GM20431 (cell line): ENCODE measurements around the gene GFRA1.
"Not testable (repeated sequence)": the region's sequence is repeated elsewhere in the genome, so short reads cannot be mapped to it uniquely, and the experiment has no call there.

Experiments used
- in situ Hi-C: fragments of 300-500 bp; cut with MseI, MboI; formaldehyde crosslinking; loops from one replicate; pipeline ENCODE4 v1.15.0; 2020; ENCODE audit warnings: low sequenced_read_pairs; ENCODE audit not compliant: unreplicated experiment

Gene GFRA1

GRCh38 chr10:116083226-116083762 lies 189.7 kb downstream of the GFRA1 start:
- in situ Hi-C loops = no loop called here

GRCh38 chr10:116082762-116083161 lies 190.2 kb downstream of the GFRA1 start:
- in situ Hi-C loops = no loop called here

- in situ Hi-C loops = no loop called here
These were observed 190.8 kb downstream of the GFRA1 start for GRCh38 chr10:116082206-116082605.

GRCh38 chr10:116080553-116080952 lies 192.5 kb downstream of the GFRA1 start:
- in situ Hi-C loops = no loop called here

GRCh38 chr10:116079355-116079754 lies 193.7 kb downstream of the GFRA1 start:
- in situ Hi-C loops = no loop called here

- in situ Hi-C loops = no loop called here
These were observed 196.4 kb downstream of the GFRA1 start for GRCh38 chr10:116076621-116077020.

- in situ Hi-C loops = no loop called here
These were observed 199.5 kb downstream of the GFRA1 start for GRCh38 chr10:116073510-116073909.

GRCh38 chr10:116073001-116073400 lies 200.0 kb downstream of the GFRA1 start:
- in situ Hi-C loops = no loop called here

- in situ Hi-C loops = no loop called here
These were observed 201.4 kb downstream of the GFRA1 start for GRCh38 chr10:116071453-116072148.

- in situ Hi-C loops = no loop called here
These were observed 202.2 kb downstream of the GFRA1 start for GRCh38 chr10:116070743-116071320.

GRCh38 chr10:116069856-116070255 lies 203.2 kb downstream of the GFRA1 start:
- in situ Hi-C loops = no loop called here

- in situ Hi-C loops = no loop called here
These were observed 205.2 kb downstream of the GFRA1 start for GRCh38 chr10:116067825-116068224.

GRCh38 chr10:116063107-116063506 lies 209.9 kb downstream of the GFRA1 start:
- in situ Hi-C loops = no loop called here

GRCh38 chr10:116060864-116061263 lies 212.1 kb downstream of the GFRA1 start:
- in situ Hi-C loops = no loop called here

GRCh38 chr10:116059320-116059719 lies 213.7 kb downstream of the GFRA1 start:
- in situ Hi-C loops = no loop called here

GRCh38 chr10:116056445-116057293 lies 216.3 kb downstream of the GFRA1 start:
- in situ Hi-C loops = no loop called here

- in situ Hi-C loops = no loop called here
These were observed 217.1 kb downstream of the GFRA1 start for GRCh38 chr10:116055917-116056252.

- in situ Hi-C loops = no loop called here
These were observed 217.6 kb downstream of the GFRA1 start for GRCh38 chr10:116055252-116055916.

- in situ Hi-C loops = no loop called here
These were observed 219.1 kb downstream of the GFRA1 start for GRCh38 chr10:116053910-116054309.

- in situ Hi-C loops = not testable (repeated sequence)
These were observed 219.8 kb downstream of the GFRA1 start for GRCh38 chr10:116053009-116053730.
